Thyroid gland (tissue), 4 donors: ENCODE data around the gene INCENP. TPM values are rescaled to one million over a fixed set of nuclear protein-coding genes. Genes with fewer than 3 reads are reported as not detected.
A peak's percentile ranks its signal among the peaks of the same experiment; 100 is the strongest.

Source experiments
- DNase-seq, 2 donors: peaks; one replicate each; pipeline ENCODE4 v3.0.0-alpha.2; 2019
- H3K27ac ChIP-seq, 3 donors: fragments of 200-600 bp; sonication (generic); 1 replicate in 2 of 3; 2 replicates in 1 of 3; pipeline ENCODE4 v1.5.1; 2016 to 2019; ENCODE audit warnings: mild to moderate bottlenecking in 1 of 3, moderate library complexity in 1 of 3
- H3K27me3 ChIP-seq: fragments of 200-600 bp; sonication (generic); one replicate; pipeline ENCODE4 v1.5.1; 2019
- H3K36me3 ChIP-seq, 2 donors: fragments of 200-600 bp; sonication (generic); one replicate each; pipeline ENCODE4 v1.5.1; 2016 to 2019
- H3K4me1 ChIP-seq, 2 donors: fragments of 200-600 bp; sonication (generic); one replicate each; pipeline ENCODE4 v1.5.1; 2017 to 2019
- H3K4me3 ChIP-seq, 3 donors: fragments of 200-600 bp; sonication (generic); replicated peaks in 1 of 3; 1 replicate in 2 of 3; 2 replicates in 1 of 3; pipeline ENCODE4 v1.5.1; 2016; ENCODE audit warnings: mild to moderate bottlenecking in 1 of 3
- H3K9me3 ChIP-seq: fragments of 200-600 bp; sonication (generic); one replicate; pipeline ENCODE4 v1.5.1; 2017
- CTCF ChIP-seq, 6 experiments: fragments of 200-600 bp in 3 of 6; fragments of 450-650 bp in 3 of 6; sonication (generic) in 3 of 6; IDR thresholded peaks; one replicate each; pipeline ENCODE4 v1.5.1; 2016 to 2019; ENCODE audit warnings: antibody characterized with exemption in 6 of 6, mild to moderate bottlenecking in 2 of 6, inconsistent platforms in 1 of 6, moderate library complexity in 1 of 6
- POLR2A ChIP-seq, 2 donors: fragments of 450-650 bp; IDR thresholded peaks; one replicate each; pipeline ENCODE4 v1.6.1; 2017; ENCODE audit warnings: antibody characterized with exemption in 2 of 2, mild to moderate bottlenecking in 2 of 2, moderate library complexity in 1 of 2
- WGBS, 2 donors: methylation state at CpG; one replicate each; pipeline ENCODE4 v1.1.5; 2017; 5-methylcytosine and 5-hydroxymethylcytosine counted together
- intact Hi-C: fragments of 100-400 bp; cut with DNase I; formaldehyde crosslinking; loops from one replicate; pipeline ENCODE4 v1.15.1; 2023
- total RNA-seq, 4 donors: library from RNA; depleted of rRNA; stranded (reverse); fragments of >200 nt; gene quantifications; one replicate each; pipeline ENCODE4 v1.2.3, GENCODE V29; 2016

Gene INCENP
- total RNA-seq, 4 donors from 2014 or later: 16.9 to 99.4 (median 42.4) TPM

DNA sequence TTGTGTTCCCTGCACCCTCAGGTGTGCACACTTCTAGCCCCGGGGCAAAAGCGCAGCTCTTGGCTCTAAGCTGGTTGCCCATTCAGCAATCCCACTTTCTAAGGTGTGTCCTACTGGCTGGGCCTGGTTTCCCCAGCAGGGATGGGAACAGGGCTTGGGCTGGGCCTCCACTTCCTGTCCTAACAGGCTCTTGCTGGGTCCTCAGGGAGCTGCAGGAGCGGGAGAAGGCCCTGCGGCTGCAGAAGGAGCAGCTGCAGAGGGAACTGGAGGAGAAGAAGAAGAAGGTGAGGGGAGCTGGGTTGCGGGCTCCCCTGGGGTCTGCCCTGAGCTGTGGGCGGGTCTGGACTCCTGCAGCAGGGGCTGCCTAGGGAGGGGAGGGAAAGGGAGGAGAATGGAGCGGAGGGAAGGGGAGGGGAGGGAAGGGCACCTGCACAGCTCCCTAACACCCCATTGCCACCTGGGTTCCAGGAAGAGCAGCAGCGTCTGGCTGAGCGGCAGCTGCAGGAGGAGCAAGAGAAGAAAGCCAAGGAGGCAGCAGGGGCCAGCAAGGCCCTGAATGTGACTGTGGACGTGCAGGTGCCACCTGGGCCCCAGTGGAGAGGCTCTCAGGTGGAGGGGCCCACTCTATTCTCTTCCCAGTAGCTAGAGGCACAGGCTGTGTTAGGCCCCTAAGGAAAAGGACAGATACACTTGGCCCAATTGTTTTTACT lies 24.6 kb downstream of the INCENP start:
- intact Hi-C loops: no loop called here
- H3K4me3 ChIP-seq: no peak overlapping the region
- no peak for TF ChIP-seq CTCF (IDR thresholded peaks at IDR 0.05)
- TF ChIP-seq POLR2A (IDR thresholded peaks at IDR 0.05): no peak
- no peaks in the 10 kb centered on the region for H3K27me3 ChIP-seq
- H3K36me3 ChIP-seq: peaks cover 17 to 39% of the 10 kb centered on the region in 2 donors
- peaks cover 0 to 2% of the 10 kb centered on the region in 2 donors for H3K4me1 ChIP-seq
- WGBS, 2 donors: 88 to 93% methylated on average over 10 of the region's 10 CpGs
- no peak for DNase-seq
- H3K27ac ChIP-seq: no peak overlapping the region
- no peaks in the 10 kb centered on the region for H3K9me3 ChIP-seq

DNA sequence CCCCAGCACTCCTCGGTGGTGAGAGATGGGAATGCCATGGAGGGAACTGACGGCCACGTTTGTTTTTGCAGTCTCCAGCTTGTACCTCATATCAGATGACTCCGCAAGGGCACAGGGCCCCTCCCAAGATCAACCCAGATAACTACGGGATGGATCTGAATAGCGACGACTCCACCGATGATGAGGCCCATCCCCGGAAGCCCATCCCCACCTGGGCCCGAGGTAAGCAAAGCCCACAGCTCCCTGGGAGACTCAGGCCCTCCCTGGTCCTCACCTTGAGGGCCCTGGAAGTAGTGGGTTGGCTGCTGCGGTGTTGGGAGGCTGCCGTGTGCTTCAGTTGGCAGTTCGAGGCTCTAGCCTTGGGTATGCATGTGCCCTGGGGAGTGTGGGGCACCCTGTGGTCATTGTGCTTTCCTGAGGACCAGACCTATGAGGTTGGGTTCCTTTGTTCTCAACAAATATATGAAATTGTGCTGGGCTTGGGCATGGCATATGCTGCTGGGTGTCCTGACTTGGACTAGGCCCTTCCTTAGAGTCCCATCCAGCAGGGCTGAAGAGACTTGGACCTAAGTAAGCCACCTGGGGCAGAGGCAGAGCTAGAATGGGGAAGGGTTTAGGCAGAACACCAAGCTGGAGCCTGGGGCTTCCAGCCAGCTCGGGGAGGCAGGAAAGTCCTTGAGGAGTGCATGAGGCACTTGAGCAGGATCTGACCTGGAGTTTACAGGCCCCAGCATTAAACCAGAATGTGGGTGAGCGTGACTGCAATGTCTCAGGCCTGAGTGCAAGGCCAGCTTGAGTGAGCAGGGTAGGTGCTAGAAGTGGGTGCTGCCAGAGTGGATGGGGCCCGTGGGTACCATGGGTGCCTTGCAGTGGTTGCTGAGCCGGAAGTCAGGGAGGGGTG lies 26.4 kb downstream of the INCENP start:
- intact Hi-C loops: no loop called here
- peaks cover 13 to 31% of the 10 kb centered on the region in 2 donors for H3K36me3 ChIP-seq
- H3K4me3 ChIP-seq: no peak overlapping the region
- TF ChIP-seq CTCF (IDR thresholded peaks at IDR 0.05): no peak
- TF ChIP-seq POLR2A (IDR thresholded peaks at IDR 0.05): no peak
- peaks cover 0 to 2% of the 10 kb centered on the region in 2 donors for H3K4me1 ChIP-seq
- peak; percentile 74 to 82 for DNase-seq
- peak overlapping the region in 2 of 3 donors; percentile 14 to 51 for H3K27ac ChIP-seq
- WGBS, 2 donors: 76 to 83% methylated on average over 15 of the region's 17 CpGs
- H3K27me3 ChIP-seq: no peaks in the 10 kb centered on the region
- no peaks in the 10 kb centered on the region for H3K9me3 ChIP-seq

DNA sequence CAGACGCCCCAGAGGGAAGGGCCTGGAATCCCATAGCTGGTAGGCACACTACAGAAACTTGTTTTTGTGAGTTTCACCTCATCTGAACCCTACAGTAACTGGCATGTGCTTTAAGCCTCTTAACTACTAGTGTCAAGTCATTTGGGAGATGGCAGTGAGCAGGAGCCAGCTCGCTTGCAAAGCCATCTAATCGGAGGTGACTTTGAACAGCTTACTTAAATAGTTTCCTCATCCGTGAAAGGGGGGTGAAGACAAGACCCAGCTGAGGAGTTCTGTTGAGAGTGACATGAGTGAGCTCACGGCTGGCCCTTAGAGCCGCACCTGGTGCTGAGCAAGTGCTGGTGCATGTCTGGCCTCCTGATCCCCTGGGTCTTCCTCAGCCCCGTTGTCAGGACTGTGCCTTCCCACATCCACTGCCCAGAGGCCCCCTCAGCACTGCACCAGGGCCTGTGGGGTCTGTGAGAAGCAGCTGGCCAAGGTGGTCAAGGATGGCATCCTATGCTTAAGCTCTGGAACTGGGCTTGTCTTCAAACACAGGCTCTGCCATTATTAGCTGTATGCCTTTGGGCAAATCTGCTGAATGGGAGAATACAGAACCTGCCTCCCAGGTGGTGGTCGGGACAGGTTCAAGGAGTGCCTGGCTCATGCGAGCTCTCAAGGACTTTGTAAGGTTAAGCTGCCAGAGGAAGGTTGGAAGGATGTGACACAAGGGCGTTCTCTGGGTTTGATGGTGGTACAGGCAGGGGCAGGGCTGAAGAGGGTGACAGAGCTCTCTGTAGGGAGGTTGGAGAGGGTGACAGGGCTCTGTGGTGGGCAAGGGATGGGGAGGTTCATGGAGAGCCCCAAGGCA lies 27.3 kb downstream of the INCENP start:
- intact Hi-C loops: no loop called here
- Histone ChIP-seq H3K9me3 (no peaks in the 10 kb centered on the region), H3K4me3 (no peak overlapping the region), H3K4me1 (peaks cover 0 to 2% of the 10 kb centered on the region in 2 donors), H3K36me3 (peaks cover 7 to 23% of the 10 kb centered on the region in 2 donors), H3K27ac (peak overlapping the region in 1 of 3 donors; percentile 51), H3K27me3 (no peaks in the 10 kb centered on the region)
- TF ChIP-seq CTCF (IDR thresholded peaks at IDR 0.05) (no peak), POLR2A (IDR thresholded peaks at IDR 0.05) (no peak)
- no peak for DNase-seq
- WGBS, 2 donors: 63 to 72% methylated on average over 10 of the region's 10 CpGs

DNA sequence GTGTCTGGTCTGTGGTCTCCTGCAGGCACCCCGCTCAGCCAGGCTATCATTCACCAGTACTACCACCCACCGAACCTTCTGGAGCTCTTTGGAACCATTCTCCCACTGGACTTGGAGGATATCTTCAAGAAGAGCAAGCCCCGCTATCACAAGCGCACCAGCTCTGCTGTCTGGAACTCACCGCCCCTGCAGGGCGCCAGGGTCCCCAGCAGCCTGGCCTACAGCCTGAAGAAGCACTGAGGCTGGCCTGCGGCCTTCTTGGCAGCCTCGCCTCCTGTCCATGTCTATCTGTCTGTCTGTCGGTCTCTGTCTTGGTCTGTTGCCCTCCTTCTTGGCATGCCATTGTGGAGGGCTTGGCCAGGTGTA lies 27.9 kb downstream of the INCENP start:
- intact Hi-C loops: no loop called here
- peaks cover 0 to 2% of the 10 kb centered on the region in 2 donors for H3K4me1 ChIP-seq
- H3K4me3 ChIP-seq: no peak overlapping the region
- H3K9me3 ChIP-seq: no peaks in the 10 kb centered on the region
- 92 to 97% methylated on average over 8 of the region's 9 CpGs for WGBS, 2 donors
- H3K27me3 ChIP-seq: no peaks in the 10 kb centered on the region
- TF ChIP-seq POLR2A (IDR thresholded peaks at IDR 0.05): no peak
- TF ChIP-seq CTCF (IDR thresholded peaks at IDR 0.05): no peak
- peaks cover 7 to 22% of the 10 kb centered on the region in 2 donors for H3K36me3 ChIP-seq
- DNase-seq: no peak
- no peak overlapping the region for H3K27ac ChIP-seq
